ENCODE measurements around the gene FIBCD1. TPM values are rescaled to one million over a fixed set of nuclear protein-coding genes. Genes with fewer than 3 reads are reported as not detected.

Gene FIBCD1
- total and polyA plus RNA-seq, 2 of the 8 experiments (the other 6 are each of a cell fraction or from before 2014, with no cell fraction given) = 6.1 to 8.8 TPM

- no peak overlapping the region for H3K4me3 ChIP-seq (ENCODE audit: extremely low read depth in 1 of 4, insufficient read depth in 2 of 4, low read depth in 3 of 4, low read length in 4 of 4)
- no peak overlapping the region for H2AK5ac ChIP-seq (ENCODE audit: low read depth, low read length)
- H3K23me2 ChIP-seq (ENCODE audit: low read depth, low read length) = no peaks in the 10 kb centered on the region
- H2AFZ ChIP-seq (ENCODE audit: low read length) = no peak overlapping the region
- no peaks in the 10 kb centered on the region for H3K79me2 ChIP-seq (ENCODE audit: control insufficient read depth in 1 of 2, insufficient read depth in 2 of 2, low read length in 2 of 2)
- WGBS, 2 experiments (ENCODE audit: extremely low coverage in 1 of 2, insufficient coverage in 1 of 2, insufficient read length in 1 of 2, insufficient replicate concordance in 2 of 2, low coverage in 1 of 2, low lambda C conversion rate in 2 of 2, missing lambda C conversion rate in 1 of 2) = 90% methylated on average over 10 of the region's 10 CpGs; no CpG with 5 or more reads in 1 of the 2 experiments
- H4K20me1 ChIP-seq (replicated peaks in 1 of 2; ENCODE audit: control insufficient read depth in 1 of 2, insufficient read depth in 2 of 2, low read length in 2 of 2) = peaks cover 0 to 2% of the 10 kb centered on the region in 2 experiments
- no peak overlapping the region for H4K5ac ChIP-seq (ENCODE audit: insufficient read length, low read depth, low read length)
- H3K4ac ChIP-seq (replicated peaks; ENCODE audit: insufficient read length, low read depth, low read length) = no peak overlapping the region
- H3K27me3 ChIP-seq (replicated peaks in 1 of 4; ENCODE audit: control insufficient read depth in 3 of 4, extremely low read depth in 1 of 4, insufficient read depth in 3 of 4, low read length in 3 of 4) = no peaks in the 10 kb centered on the region
- no peaks in the 10 kb centered on the region for H3K36me3 ChIP-seq (ENCODE audit: control insufficient read depth in 2 of 4, insufficient read depth in 4 of 4, low read length in 3 of 4)
- H3K79me1 ChIP-seq (ENCODE audit: low read depth, low read length) = no peaks in the 10 kb centered on the region
- CTCF ChIA-PET (ENCODE audit: partially characterized antibody) = interaction anchor here (0.5 to 4.2 kb wide), 8 partner anchors 10 to 688 kb away, joined by 3 to 27 read pairs (median 3); no protein-coding TSS in a partner anchor
- H3K4me2 ChIP-seq (ENCODE audit: insufficient read depth in 1 of 2, low read depth in 2 of 2, low read length in 2 of 2) = no peak overlapping the region
- no peak overlapping the region for H3K56ac ChIP-seq (replicated peaks; ENCODE audit: insufficient read length, low read depth, low read length)
- H3K9me3 ChIP-seq (ENCODE audit: insufficient read depth in 2 of 2, low read depth in 1 of 2, low read length in 1 of 2) = no peaks in the 10 kb centered on the region
- H4K8ac ChIP-seq (ENCODE audit: extremely low read depth, insufficient read depth, low read length) = peak overlapping the region; percentile 45; the same call in 1 of the 2 replicates
- peaks cover 3 to 15% (median 9%) of the 10 kb centered on the region in 4 experiments; a peak in 5 of 7 replicates for H3K4me1 ChIP-seq (replicated peaks in 1 of 4; ENCODE audit: control insufficient read depth in 3 of 4, insufficient read depth in 4 of 4, low read length in 3 of 4)
- POLR2A ChIA-PET (ENCODE audit: partially characterized antibody) = no interaction called here
- H3K14ac ChIP-seq (ENCODE audit: insufficient read length) = no peak overlapping the region
- FAIRE-seq (no peak), DNase-seq (ENCODE audit: low read depth in 1 of 2, low spot score in 2 of 2) (no peak)
- no peak overlapping the region; the same call in 1 of the 2 replicates for H3K18ac ChIP-seq (ENCODE audit: extremely low read depth, low read length)
- H2BK120ac ChIP-seq (replicated peaks; ENCODE audit: low read depth, low read length) = no peak overlapping the region
- no peak overlapping the region for H3K27ac ChIP-seq (ENCODE audit: low read depth, low read length)
- H2BK15ac ChIP-seq (ENCODE audit: low read length) = no peak overlapping the region
- H3K23ac ChIP-seq (ENCODE audit: insufficient read length) = no peak overlapping the region
- H3K9ac ChIP-seq (replicated peaks in 1 of 4; ENCODE audit: extremely low read depth in 1 of 4, low read depth in 3 of 4, low read length in 3 of 4) = no peak overlapping the region
- H2BK12ac ChIP-seq (ENCODE audit: low read depth, low read length) = no peak overlapping the region
- no peak overlapping the region for H4K91ac ChIP-seq (replicated peaks; ENCODE audit: insufficient read length, low read length)
- no peak for TF ChIP-seq GTF2F1 (IDR thresholded peaks at IDR 0.05; ENCODE audit: borderline replicate concordance, low read depth, low read length)
- H2BK20ac ChIP-seq (ENCODE audit: low read length) = no peak overlapping the region
- H2BK5ac ChIP-seq (ENCODE audit: low read depth, low read length) = no peak overlapping the region
Observed at GRCh38 chr9:130987738-130988399, 48.8 kb upstream of the FIBCD1 start.
